Hepatic stellate cell (primary cell): Measurements from ENCODE around the gene DNM1.

Experiments
- DNase-seq: peaks from one replicate; pipeline ENCODE4 v3.0.0; 2011; ENCODE audit warnings: low spot score

DNM1 gene

DNA sequence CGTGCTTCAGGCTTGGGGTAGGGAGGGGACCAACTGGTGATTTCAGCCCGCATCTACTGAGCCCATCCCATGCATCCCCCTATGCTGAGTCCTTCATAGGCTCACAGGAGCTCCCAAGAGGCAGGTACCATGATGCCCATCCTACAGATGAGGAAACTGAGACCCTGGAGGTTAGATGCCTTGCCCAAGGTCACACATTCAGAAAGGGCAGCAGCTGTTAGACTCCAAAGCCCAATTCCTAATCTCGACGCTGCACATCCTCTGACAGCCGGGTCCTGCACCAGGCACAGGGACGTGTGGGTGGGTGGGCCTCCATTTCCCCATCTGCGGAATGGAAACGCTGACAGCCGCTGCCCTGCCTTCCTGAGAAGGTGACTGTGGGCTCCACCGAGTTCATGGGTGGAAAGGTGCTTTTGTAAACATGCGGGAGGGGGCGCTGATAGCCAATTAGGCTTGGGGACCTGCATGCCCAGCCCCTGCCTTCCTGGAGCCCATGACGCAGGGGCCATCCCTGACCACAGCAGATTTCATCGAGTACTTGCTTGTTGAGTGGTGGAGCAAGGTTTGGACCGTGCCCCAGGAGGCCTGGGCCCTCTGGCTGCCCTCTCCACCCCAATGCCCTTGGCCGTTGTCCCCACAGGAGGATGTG is 2.2 kb downstream of the DNM1 start:
- no peak for DNase-seq

DNA sequence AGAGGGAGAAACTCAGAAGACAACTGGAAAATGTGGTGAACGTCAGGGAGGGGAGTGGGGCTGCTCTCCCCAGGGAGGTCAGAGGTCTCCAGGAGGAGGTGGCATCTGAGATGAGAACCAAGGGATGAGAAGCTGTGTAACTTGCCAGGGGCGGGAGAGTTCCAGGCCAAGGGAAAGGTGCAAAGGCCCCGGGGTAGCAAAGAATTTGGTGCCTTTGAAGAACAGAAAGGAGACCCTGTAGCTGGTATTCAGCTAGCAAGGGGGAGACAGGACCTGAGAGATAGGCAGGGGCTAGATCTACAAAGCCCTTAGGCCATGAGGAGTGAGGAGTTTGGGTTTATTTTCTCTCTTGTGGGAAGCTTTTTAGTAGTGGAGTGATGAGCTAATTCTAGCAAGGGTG is 3.3 kb downstream of the DNM1 start:
- DNase-seq = no peak

DNA sequence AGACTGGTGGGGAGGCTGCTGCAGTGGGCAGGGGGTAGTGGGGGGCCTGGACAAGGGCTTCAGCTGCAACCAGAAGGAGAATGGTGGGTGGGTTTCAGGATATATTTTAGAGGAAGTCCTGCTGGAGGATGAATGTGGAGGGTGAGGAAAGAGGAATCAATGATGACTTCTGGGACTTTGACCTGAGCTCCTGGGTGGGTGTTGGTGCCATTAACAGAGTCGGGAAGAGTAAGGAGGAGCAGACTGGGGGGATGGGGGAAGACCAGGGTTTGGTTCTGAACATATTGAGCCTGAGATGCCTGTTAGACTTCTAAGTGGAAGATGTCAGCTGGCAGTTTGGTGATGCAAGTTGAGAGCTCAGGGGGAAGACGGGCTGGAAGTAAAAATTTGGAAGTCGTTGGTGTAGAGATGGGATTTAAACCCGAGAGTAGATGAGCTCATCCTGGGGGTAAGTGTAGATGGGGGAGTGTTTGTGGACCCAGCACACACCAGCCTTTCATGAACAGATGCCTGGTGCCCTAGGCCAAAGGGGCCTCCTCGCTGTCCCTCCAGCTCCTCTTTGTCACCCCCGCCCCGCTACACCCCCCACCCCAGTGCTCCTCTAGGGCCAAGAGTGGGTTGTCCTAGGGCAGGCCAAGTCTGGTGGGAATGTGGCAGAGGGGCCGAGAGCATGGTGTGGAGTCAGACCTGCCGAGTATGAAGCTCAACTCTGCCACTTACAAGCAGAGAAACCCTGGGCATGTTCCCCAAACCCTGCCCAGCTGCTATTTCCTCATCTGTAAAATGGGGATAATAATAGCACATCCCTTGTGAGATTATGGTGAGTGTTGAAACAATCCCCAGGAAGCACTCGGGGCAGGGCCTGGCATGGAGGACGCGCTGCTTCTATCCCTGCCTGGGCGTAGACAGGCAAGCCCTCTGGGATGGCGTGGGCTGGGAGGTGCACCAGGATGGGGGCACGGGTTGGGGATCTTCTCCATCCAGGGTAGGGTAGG is 4.0 kb downstream of the DNM1 start:
- no peak for DNase-seq

DNA sequence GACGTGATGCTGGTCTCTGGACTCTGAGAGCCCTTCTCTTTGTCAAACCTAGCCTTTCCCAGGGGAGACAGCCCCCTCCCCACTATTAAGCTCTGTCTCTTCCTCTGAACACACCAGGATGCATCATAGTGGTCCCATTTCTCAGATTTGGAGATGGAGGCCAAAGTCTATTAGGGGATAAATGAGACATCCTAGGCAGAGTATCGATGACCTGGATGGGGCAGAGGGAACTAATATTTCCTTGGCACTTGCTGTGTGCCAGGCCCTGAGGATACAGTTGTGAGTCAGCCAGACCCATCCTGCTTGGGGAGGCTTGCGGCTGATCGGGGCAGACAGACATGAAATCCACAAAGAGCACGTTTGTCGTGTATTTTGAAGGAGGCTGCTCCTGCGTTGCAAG is 5.2 kb downstream of the DNM1 start:
- DNase-seq = no peak

DNA sequence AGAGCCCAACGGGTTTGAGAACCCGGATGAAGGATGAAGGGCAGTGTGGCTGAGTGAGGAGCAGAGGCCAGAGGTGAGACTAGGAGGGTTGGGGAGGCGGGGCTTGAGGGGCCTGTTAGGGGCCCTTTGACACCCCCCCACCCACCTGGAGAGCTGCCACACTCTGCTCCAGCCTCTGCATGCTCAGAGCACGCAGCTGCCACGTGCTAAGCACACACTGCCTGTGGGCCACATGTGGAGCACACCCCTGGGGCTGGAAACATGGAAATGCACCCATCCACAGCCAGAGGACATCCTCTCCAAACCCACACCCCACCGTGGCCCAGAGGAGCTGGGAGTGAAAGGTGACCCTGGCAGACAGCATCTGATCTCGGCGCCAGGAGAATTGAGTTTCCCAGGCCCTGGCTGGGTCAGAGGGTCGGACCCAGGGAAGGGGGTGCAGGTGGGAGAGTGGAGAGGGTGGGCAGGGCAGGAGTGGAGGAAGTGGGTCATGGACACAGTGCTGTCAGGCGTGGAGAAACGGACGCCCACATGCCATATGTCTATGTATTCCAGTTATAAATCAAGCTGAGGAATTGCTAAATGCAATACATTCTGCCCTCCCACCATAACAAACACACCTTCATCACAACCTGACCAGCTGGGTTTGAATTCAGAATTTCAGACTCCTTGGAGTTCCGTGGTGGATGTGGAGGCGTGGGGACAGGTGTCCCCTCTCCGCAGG is 5.9 kb downstream of the DNM1 start:
- no peak for DNase-seq

DNA sequence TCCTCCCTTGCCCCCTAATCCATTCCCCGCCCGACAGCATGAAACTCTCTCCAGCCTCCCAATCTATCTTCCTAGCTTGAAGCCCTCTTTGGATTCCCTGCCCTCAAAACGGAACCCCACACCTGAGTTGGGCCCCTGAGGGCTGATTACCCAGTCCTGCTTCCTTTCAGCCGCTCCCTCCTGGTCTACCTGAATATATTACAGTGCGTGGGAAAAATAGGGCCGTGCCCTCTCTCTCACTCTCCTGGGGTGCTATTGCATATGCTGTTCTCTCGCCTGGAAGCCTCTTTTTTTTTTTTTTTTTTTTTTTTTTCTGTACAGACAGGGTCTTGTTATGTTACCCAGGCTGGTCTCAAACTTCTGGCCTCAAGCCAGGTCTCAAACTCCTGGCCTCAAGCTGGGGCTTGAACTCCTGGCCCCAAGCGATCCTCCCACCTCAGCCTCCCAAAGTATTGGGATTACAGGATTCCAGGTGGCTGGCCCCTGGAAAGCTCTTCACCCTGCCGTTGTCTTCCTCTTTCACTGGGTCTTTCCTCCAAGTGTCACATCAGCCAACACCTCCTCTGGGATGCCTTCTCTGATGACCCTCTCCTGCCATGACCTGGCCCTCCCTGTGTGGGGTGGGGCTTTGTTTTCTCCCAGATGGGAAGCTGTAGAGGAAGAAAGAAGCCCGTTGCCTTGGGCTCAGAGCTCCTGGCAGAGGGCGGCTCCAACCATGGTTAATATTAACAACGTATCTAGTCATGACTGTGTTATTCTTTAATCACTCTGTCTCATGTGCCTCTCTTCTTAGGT is 8.2 kb downstream of the DNM1 start:
- no peak for DNase-seq

DNA sequence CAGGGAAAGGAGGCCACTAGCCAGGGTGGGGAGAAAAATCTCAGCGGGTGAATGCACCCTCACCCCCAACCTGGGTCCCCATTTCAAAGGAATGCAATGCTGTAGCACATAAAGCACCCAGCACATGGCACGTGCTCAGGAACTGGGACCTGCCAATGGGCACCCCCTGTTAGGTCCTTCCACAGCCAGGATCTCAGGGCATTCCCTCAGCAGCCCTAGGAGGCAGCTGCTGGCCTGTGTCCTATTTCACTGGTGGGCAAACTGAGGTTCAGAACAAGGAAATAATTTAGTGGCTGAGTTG is 8.8 kb downstream of the DNM1 start:
- no peak for DNase-seq

DNA sequence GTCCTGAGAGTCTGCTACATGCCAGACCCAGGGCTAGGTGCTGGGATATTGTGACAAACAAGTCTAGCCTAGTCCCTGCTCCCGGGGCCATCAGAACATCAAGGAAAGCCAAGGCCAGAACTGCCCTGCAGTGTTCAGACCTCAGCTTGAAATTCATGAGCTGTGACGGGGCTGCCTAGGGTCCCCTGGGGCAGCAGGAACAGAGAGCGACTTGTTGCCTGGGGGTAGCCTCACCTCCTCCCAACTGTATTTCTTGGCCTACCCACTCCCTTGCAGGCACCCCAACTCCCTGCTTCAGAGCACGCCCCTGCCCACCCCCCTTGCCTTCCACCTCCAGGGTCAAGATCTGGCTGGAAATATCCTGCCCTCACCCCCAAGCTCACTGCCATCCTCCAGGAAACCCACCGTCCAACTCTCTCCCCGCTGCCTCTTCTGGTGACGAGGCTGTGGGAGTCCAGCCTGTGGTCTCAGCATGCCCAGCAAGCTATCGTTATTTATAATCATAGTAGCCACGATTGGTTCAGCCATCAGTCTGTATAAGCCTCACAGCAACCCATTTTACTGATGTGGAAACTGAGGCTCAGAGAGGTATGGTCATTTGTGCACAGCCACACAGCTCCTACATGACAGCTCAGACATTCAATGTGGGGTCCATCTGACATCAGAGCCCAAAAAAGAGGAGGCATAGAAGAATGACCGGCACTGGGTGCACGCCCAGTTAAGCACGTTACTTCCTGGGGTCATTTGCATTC is 10.7 kb downstream of the DNM1 start:
- no peak for DNase-seq

DNA sequence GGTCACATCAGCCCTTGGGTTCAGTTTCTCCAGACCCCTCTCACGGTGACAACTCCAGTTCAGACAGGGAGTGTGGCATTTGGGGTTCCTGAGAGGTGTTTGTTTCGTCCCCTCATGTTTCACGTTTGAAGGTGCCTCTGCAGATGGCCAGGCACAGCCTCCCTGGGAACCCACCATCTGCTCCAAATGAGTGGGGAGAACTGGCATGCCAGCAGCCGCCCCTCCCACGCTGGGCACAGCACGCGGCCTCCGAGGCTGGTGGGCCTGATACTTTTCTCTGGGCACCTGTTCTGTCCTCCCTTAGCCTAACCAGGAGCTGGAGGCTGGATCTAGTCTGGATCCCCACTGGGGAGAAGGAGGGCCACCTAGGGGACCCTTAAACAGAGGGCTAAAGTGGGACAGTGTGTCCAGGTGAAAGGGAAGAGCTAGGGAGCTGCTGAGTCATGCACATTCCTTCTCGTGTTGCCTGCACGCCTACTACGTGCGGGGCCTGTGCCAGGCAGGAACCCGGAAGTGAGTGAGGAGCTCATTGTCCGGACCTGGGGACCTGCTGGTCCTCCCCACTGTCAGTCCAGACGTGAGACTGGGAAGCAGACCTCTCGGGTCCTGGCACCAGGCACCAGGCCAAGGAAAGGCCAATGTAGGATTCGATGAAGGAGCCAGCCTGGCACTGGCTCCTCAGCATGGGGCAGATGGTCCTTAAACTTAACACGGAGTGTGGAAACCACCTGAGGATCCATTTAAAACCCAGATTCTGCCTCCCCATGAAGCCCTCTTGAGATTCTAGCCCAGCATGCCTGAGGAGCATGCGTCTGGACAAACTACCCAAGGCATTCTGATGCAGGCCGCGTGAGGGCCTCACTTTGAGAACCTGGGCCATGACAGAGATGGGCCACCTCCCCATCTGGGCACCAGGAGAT is 11.7 kb downstream of the DNM1 start:
- DNase-seq = no peak

DNA sequence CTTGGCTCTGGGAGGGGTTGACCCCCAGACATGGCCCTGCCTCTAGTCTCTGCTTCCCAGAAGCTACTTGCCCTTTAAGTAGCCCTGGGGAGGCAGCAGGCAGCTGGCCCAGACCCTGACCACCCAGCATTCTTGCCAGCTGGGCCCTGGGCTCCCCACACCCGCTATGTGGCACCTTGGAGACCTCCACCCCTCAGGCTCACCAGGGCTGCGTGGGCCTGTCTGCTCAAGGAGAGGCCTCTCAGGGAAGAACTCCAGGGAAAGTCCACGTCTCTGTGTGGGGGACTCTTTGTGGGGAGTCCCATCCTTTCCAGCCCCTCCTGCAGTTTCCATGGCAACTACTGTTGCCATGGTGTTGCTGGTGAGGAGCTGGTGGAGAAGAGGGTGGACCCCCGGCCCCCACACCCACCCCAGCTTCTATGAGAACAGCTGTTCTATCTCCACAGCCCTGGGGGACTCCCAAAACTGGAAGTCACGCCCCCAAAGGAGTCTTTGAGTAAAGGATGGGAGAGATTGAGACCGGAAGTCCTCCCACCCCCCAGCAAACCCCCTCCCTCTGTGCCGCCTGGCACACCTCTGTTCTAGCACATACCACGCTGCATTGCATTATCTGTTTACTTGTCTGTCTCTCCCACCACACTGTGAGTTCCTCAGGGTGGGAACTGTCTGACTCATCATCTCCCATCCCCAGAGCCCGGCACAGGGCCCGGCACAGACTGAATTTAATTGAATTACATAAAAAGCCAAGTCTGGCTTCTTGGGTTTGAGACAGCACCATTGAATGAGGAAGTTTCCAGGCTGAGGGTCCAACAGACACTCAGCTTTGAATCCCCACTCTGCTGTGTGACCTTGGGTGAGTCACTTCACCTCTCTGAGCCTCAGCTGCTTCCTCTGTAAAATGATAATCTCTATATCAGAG is 12.6 kb downstream of the DNM1 start:
- DNase-seq = no peak

DNA sequence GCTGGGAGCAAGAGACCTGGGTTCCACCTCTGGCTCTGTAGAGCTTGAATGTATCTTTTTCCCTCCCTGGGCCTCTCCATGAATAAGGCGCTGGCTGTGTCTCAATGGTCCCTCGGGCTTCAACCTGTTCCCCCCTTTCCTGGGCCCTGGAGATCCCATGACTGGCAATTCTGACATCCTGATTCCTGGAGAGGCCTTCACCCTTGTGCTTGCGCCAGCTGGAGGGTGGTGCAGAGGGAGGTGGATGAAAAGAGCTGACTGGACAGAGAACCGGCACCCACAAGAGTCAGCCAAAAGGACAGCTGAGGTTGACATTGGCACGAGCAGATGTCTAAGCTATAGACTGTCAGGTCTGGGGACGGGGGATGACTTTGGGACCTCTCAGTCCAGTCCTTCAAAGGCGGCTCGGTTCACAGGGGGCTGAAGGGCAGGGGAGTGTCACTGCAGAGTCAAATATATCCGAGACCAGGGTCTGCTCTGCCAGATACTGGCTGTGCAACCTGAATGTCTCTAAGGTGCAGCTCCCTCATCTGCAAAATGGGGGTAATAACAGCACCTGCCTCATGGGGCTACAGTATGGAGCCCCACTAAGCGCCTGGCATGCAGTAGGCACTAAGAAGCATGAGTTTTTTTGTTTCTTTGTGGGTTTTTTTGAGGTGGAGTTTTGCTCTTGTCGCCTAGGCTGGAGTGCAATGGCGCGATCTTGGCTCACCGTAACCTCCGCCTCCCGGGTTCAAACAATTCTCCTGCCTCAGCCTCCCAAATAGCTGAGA is 13.8 kb downstream of the DNM1 start:
- no peak for DNase-seq

DNA sequence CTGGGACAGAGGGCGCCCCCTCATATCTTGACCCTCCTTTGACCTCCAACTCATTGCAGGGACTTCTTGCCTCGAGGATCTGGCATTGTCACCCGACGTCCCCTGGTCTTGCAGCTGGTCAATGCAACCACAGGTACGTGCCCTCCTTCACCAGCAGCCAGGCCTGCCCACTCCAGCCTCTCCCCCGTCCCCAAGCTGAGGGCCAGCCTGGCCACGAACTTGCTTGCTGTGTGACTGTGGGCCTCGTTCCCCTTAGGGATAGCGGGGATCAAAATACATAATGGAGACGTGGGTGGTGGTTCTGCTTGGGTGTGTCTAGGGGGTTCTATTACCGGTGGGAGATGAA is 15.0 kb downstream of the DNM1 start:
- no peak for DNase-seq

DNA sequence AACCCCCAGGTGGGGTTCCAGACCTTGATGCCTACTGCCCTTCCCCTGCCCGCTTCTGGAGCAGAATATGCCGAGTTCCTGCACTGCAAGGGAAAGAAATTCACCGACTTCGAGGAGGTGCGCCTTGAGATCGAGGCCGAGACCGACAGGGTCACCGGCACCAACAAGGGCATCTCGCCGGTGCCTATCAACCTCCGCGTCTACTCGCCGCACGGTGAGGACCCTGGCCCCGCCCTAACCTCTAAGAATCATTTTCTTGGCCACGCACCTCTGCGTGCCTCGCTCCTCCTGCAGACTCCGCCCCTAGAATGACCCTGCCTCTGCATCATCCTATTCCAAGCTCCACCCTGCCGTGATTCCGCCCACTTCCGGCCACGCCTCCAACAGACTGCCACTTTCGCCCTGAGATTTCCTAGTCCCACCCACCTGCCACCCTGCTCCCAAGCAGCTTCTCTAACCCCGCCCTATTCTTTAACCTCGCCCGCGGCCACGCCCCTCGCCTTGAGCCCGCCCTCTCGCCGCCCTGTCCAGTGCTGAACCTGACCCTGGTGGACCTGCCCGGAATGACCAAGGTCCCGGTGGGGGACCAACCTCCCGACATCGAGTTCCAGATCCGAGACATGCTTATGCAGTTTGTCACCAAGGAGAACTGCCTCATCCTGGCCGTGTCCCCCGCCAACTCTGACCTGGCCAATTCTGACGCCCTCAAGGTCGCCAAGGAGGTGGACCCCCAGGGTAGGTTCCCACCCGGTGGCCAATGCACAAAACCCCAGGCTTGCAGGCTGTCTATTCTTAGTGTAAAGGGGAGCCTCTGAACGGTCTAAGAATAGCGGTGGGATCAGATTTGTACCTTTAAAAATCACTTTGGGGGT is 15.6 kb downstream of the DNM1 start:
- DNase-seq = peak; percentile 95

DNA sequence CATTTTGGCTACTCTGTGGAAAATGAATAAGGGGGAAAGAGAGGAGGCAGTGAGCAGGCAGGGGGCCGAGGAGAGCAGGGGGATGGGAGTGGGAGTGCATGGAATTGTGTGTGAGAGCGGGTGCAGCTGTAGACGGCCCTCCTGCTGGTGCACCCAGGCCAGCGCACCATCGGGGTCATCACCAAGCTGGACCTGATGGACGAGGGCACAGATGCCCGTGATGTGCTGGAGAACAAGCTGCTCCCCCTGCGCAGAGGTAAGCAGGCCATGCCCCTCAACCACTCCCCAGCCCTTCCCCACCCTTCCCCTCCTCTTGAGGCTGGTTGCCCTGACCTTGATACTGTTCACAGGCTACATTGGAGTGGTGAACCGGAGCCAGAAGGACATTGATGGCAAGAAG is 16.7 kb downstream of the DNM1 start:
- no peak for DNase-seq

DNA sequence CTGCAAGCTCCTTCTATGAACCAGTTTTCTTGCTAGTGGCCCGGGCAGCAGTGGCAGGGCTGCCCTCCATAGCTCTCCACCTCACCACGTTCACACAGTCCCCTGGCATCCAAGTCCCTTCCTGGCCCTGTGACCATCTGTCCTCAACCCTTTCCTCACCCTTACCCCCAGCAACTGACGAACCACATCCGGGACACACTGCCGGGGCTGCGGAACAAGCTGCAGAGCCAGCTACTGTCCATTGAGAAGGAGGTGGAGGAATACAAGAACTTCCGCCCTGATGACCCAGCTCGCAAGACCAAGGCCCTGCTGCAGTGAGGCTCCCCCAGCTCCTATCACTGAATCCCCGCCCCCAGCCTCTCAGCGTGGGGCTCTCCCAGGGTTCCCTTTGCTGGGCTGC is 18.8 kb downstream of the DNM1 start:
- DNase-seq = no peak

DNA sequence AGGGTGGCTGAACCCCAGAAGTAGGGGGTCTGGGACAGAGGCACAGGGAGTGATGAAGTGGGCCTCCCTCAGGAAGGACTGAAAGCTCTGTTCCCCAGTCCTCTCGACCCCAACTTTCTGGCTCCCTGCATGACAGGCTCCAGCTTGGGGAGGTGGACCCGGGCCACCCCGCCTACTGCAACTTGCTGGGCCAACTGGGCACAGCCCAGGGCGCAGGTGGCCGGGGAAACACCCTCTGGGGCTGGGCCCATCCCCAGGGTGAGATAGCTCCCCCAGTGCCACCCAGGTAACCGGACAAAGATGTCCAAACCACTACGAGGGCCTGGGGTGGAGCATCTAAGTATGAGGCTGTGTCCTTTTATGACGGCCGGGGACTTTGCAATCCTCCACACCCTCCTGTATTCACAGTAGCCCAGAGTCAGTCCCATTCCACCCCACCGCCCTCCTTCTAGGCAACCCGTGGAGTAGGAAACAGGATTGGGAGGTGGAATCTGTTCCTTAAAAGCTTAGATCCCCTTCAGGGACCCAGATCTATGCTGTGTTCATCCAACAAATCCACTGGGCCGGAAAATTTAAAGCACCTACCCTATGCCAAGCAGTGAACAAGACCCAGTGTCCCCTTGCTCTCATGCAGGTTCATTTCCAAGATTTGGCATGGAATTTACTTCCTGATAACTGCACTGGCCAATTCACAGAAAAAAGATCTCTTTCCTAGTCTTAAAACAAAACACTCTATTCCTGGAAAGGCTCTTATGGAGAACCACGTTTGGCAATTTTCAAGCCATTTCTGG is 19.9 kb downstream of the DNM1 start:
- DNase-seq = no peak

DNA sequence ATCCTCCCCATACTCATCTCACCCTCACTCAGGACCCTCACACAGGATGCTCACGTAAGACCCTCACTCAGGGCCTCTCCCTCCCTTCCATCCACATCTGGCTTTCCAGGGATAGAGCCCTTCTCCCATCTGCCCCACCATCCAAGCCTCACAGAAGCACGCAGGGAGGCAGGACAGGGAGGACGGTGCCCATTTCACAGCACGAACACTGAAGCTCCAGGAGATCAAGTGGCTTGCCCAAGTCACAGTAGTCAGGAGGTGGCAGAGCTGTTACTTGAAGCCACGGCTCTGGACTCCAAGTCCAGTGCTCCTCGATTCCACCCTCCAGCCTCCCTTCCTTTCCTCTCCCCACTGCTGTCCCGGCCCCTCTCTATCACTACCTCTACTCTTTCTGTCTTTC is 21.7 kb downstream of the DNM1 start:
- DNase-seq = no peak
